ENCODE data around the gene RFX4.
A peak's percentile ranks its signal among the peaks of the same experiment; 100 is the strongest.

The RFX4 gene

DNA sequence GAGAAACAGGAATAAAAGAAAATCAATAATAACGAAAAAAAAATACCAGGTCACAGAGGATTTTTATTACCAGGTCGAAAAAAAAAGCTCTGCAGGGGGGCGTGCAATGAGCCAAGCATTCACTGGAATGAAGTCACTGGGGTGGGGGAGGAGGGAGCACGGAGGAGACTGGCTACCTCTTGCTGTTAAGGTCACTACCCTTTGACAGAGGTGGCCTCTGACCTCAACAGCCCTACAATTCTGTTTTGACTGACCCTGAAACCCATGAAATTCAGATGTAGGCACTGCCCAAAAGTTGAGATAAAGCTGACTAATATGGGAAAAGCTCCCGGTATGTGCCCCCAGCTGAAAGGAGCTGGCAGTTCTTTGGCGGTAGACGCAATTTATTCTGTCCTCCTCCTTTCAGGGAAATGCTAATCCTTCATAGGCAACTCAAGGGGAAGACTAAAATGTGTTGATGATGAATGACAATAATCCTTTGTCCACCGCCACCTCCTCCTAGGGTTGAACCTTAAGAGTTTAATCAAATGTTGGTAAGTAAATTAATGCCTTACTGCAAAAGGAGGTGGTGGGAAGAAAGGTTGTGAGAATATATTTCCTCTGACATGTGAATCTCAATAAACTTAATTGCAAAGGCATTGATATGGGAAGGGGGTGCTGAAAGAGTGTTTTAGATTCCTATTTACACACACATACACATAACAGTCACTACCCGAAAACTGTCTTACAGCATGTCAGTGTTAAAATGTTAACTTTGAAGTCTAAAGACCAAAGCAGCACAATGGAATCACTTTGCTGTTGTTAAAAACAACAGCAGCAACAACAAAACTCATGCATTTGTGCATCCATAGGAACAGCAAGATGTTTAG, 185.4 kb downstream of the RFX4 start:
- DNase-seq: peak; percentile 43

DNA sequence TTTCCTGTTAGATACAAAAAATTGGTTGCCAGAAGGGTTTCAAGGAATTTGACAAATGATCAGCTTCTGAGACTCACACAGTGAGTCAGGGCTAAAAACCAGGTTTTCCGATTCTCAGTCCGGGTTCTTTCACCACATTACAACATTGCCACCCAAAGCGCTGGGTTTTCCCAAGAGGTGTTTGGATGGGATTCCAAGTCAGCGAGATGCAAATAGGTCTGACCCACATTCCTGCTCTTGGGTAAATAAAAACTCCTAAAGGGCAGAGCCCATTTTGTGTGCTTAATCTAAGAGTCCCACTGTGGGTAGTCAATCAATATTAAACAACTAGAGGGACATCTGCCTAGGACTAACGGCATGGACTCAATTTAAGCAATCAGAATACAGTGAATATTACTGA, 186.3 kb downstream of the RFX4 start:
- peak; percentile 12 for DNase-seq

DNA sequence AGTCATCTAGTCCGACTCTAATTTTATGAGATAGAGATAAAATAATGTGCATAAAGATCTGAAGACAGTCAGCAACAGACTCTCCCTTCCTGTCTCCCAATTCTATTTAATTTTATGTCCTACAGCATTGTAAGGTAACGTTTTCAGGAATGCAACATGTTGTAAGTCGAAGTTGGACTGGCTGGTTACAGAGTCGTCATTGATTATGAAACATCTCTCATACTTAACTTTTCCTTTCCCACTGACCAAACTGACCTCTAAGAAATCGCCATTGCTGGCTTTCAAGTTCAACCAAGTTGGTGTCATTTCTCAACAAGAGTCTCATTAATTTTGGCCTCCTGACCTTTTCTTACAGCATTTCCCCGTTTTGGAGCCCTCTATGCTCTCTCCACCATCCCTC, 186.7 kb downstream of the RFX4 start:
- no peak for DNase-seq

DNA sequence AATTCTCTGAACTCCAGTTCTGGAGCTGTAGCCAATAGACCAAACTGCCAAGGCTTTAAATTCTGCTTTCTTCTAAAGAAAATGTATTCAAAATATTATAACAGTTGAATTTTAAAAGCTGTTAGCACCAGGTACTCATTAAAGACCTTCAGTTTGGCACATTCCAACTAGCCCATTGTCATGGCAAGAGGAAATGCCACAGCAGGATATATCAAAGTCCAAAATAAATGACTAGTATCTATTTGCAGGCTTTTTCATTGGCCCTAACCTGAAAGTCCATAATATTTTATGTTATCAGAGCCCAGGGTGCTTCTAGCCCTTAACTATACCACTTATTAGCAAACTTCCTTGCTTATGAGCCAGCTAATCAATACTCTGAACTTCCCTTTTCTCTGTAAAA, 188.6 kb downstream of the RFX4 start:
- no peak for DNase-seq

DNA sequence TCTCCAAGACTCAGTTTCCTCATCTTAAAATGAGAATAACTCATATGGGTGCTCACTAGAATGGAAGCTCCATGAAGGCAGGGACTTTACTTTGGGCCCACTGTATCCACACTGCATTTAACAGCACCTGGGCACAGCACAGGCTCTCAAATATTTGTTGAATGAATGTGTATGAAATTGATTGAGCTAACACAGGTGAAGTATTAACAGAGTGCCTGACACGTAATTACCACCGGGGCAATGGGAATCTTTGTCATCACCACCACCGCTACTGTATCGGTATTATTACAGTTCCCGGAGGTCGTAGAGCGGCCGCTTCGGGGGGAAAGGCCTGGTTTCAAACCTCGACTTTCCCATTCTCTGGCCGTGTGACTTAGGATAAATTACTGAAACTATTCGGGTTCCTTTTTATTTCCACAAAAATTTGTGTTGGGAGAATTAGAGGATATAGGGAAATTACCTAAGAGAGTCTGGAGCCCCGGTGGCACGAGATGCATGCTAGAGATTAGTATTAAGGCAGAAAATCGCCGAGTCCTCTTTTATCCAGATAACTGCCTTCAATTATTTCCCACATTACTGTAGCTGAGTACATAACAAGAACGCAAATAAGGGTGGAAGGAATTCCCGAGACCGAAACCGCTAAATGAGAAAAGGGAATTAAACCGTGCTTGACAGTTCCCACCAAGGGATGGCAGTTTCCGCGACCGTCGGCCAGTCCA, 190.6 kb downstream of the RFX4 start:
- no peak for DNase-seq

DNA sequence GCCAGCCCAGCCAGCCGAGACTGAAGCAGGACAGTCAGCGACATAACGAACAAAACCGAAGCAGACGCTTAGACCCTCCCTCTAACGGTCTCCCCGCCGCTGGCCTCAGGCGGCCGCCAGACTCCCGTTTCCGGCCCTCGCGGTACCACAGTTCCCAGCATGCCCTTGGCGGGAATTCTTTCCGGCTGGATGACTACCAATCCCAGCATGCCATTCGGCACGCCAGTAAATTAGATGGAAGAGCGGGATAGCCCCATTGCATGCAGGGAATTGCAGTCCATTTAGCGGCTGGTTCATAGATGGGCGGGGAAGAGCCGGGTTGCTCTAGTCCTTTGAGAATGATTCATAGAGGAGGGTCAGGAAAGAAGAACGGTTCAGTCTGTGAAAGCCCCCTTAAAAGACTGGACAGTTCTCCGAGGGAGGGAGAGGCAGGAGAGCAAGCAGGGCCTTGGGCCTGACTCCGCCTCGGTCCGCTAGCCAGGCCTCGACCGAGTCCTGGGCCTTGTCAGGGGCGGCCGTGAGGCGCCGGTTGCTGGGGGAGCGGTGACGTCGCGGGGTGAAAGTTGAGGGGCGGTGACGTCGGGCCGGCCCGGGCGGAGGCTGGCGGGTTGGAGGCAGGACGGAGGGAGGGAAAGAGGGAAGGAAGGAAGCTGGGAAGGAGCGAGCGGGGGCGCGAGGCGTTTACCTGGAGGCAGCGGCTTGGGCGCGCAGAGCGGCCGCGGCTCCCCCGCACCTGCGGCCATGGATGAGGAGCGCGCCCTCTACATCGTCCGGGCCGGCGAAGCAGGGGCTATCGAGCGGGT, 191.4 kb downstream of the RFX4 start, which contains the start of gene RIC8B:
TSS of gene RIC8B (plus strand) at position 678 of the 803 bp plus-strand sequence. CDS start at position 742, 64 bp downstream.
- DNase-seq: peak; percentile 100

DNA sequence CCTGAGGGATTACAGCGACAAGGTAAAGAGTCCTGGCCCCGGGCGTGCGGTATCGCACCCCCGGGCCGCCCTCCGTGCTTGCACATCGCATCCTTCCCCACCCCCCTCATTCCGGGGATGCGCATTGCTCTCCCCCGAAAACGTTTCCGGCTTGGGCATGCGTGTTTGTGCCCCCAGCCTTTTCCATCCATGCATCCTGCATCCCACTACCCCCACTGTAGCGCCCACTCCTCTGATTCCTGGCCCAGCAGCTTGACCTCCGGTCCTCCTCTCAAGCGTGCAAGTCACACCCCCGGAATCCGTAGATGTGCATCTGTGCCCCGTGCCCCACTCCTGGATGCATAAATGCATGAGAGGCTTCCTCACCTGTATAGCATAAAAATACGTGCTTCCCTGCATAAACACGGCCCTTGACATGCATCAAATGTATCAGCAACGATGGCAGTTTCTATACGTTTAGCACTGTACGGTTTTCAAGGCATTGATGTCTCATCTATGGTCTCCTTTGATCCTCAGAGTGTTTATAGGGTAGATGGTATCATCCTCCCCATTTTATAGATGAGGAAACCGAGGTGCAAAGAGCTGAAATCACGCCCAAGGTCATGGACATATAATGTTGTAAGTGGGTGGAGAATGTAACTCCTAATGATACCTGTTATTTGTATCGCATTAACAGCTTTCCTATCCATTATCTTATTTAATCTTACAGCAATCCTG, 192.2 kb downstream of the RFX4 start:
- no peak for DNase-seq

DNA sequence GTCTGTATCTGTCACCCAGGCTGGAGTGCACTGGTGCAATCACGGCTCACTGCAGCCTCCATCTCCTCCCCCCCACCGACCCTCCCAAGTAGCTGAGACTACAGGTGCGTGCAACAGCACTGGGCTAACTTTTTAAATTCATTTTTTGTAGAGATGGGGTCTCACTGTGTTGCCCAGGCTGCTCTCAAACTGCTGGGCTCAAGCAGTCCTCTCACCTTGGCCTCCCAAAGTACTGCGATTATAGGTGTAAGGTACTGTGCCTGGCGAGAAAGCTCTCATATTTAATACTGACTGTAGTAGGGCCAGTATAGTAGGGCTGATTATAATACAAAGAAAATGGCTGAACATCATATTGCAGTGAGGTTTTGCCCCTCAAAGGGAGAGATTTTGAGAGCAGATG, 194.1 kb downstream of the RFX4 start:
- no peak for DNase-seq

DNA sequence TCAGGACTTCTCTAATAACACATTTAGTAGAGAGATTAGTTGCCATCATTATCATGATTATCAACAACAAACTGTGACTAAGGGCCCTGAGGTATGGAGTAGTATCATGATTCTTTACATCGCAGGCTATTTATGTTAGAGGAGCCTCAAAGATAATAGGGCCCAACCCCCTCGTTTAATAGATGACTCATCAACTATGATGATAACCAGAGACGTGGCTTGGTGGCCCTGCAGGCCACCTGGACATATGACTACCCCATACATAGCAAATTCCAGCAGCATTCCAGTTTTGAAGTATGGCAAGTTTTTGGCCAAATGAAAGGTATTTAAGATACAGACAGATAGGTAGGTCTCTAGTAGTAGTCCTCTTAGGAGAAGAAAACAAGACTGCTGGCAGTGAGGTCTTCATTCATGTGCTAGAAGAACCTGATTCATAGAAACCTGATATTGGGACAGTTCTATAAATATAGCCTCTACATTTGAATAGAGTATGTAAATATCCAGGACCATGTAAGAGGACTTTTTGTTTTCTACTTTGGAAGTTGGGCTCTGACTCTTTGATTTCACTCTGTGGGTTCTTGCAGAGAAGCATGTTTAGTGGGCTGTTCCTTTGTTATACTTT, 197.3 kb downstream of the RFX4 start:
- DNase-seq: no peak

DNA sequence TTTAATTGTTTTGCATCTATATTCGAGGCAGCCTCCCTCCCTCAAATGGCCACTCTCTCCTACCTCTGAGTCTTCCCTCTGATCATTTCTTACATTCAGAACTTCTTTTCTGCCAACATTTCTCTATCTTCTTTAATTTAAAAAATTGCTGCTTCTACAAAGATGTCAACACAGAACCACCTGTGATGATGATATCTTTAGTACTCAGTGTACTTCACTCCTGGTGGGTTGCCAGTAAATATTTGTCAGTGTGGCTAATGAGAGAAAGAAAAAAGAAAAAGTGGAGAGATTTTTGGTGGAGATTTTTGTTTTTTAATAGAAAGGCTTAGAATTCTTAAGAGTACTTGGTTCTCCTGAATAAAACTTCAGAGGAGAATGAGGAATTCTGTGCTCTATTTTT, 199.8 kb downstream of the RFX4 start:
- no peak for DNase-seq

DNA sequence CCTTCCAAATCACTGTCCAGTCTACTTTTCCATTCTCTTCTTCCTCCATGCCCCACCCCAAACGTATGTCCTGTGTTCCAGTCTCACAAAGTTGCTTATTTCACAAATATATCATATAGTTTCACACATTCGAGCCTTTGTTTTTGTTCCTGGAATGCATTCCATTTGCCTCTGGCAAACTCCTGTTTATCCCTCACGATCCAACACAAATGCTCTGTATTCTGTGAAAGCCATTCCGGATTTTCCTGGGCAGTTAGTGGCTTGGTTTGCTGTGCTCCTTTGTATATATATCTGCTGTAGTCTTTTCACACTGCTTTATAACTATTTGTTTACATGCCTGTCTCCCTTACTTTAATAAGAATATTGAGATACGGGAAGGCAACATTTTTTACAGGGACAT, 200.7 kb downstream of the RFX4 start:
- no peak for DNase-seq

DNA sequence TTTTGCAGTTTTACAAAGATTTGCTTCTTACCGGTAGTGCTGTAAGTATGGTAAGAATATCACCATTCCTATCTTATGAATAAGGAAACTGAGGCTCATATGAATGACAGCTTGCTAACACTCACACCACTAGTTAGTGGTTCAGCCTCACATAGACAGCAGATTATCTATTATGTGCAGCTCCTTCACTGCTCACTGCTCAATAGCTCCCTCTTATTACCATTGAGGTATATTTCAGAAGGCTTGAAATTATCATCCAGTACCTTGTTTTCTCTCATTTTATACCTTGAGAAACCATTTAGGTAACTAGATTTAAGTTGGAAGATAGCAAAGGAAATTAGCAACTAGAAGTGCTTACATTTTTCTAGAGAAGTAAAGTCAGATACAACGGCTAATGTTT, 207.2 kb downstream of the RFX4 start:
- DNase-seq: no peak

DNA sequence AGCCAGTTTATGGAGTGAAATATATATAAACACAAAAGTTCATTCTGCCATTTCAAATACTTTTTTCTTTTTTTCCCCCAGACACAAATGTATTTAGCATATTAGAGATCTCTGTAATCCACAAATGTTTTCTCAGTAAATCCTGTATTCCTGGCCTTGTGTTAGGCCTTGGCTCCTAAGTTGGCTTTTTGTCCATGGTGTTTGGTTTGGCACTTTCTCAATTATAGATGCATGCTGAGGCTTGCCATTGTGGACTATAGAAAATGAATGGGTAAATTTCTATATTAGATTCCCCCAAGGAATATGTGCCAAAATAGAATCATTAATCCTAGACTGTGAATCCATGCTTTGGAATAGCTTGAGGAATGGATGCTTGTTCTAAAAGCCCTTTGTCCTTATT, 208.7 kb downstream of the RFX4 start:
- no peak for DNase-seq

DNA sequence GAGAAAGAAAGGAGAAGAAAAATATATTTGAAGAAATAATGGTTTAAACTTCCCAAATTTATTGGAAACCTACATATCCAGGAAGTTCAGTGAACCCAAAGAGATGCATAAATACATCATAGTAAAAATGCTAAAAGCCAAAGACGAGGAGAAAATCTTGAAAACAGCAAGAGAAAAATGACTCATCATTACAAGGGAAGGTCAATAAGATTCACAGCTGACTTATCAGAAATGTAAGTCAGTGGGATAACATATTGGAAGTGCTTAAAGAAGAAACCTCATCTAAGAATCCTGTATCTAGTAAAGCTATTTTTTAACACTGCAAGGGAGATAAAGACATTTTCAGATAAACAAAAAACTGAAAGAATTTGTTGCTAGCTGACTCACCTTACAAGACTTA, 211.6 kb downstream of the RFX4 start:
- DNase-seq: no peak

DNA sequence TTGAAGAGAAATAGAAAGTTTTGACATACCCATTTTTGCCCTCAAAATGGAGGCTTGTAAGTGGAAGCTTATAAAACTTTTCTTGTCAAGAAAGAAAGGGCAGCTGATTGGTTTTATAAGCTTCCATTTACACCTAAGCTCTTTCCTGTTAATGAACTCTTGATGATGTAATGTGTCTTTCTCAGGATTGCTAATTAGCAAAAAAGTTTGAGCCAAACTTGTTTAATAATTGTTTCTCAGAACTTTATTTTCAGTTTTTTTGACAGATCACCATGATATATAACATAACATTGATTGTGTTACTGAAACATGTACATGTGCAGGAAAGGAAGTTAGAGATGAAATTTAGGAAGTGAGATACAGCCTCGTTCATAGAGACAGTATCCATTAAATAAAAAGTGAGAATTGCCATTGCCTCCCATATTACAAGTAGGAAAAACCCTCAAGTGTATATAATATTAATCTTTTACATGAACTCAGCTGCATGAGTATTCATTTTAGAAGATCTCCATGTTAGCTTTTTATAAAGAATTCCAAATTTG, 218.4 kb downstream of the RFX4 start:
- DNase-seq: no peak

DNA sequence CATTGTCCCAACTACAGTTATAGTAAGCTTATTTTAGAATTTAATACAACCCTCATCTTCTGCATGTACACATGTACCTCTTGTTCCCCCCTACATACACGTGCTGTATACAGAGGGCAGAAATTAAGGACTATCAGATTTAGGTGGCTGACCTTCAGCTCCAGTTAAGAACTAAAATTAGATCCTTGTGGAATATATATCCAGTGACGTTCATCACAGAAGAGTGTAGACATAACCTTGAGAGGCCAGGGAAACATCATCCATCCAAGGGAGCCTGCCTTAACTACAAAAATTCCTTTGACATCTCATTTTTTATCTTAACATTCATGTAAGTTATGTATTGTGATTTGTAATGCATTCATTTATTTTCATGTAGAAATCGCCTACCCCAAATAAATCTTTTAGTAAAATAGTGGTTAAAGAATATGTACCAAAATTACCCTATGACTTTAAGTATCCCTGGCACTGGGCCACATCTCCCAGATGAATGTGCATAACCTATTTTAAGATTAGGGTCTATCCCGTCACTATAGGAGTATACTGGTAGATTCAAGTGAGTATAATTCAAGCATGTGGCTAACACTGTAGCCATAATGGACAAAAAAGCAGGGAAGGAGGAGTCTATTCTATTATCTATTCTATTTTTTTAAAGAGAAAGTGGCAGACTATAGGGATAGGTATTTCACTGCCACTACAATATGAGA, 219.2 kb downstream of the RFX4 start:
- DNase-seq: no peak

DNA sequence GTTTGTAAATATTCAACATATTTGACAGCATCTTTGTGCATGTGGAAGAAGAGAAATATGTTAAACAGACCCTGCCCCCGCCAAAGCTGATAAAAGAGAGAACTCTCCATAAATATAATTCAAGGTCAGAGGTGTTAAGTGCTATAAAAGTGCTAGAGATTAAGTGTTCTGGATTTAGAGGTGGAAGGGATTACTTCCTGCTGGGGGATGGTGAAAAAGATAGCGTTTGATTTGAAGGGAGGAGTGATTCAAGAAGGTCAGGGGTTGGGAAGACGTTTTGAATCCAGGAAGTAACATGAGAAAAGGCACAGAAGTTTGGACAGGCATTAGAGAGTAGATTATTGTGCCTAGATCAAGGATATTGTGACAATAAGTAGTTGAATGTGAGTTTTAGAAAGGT, 221.9 kb downstream of the RFX4 start:
- DNase-seq: no peak
